ENCODE data around the gene SLC18A3. TPM values are rescaled to one million over a fixed set of nuclear protein-coding genes. Genes with fewer than 3 reads are reported as not detected.

Gene SLC18A3
- total RNA-seq, 1 experiment from 2014 or later = not detected

DNA sequence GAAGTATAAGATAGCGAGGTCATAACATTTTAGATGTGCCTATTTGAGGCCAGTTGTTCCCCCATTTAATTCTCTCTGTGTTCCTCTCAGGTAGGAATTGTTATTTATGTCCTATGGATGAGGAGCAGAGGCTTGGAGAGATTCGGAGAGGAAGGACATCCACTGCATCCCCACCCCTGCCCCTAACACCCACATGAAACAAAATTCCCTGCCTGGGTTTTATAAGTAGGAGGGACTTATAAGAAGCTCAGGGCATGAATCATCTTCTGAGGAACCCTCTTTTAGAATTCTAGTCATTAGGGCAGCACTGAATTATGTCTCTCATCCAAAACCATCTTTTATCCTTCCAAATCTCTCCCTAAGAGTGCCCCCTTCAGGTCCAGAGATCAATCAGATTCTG is 8.7 kb downstream of the SLC18A3 start:
- CTCF ChIA-PET = no interaction called here
- H3K9me3 Mint-ChIP-seq (ENCODE audit: low read depth, unreplicated experiment) = no peaks in the 10 kb centered on the region
- TF ChIP-seq, protein P1, sequence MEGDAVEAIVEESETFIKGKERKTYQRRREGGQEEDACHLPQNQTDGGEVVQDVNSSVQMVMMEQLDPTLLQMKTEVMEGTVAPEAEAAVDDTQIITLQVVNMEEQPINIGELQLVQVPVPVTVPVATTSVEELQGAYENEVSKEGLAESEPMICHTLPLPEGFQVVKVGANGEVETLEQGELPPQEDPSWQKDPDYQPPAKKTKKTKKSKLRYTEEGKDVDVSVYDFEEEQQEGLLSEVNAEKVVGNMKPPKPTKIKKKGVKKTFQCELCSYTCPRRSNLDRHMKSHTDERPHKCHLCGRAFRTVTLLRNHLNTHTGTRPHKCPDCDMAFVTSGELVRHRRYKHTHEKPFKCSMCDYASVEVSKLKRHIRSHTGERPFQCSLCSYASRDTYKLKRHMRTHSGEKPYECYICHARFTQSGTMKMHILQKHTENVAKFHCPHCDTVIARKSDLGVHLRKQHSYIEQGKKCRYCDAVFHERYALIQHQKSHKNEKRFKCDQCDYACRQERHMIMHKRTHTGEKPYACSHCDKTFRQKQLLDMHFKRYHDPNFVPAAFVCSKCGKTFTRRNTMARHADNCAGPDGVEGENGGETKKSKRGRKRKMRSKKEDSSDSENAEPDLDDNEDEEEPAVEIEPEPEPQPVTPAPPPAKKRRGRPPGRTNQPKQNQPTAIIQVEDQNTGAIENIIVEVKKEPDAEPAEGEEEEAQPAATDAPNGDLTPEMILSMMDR (IDR thresholded peaks at IDR 0.05; ENCODE audit: unreplicated experiment) = no peak
- no TSS peak for BruUV-seq (replicated peaks)
- H3K4me1 Mint-ChIP-seq (ENCODE audit: low read depth, unreplicated experiment) = no peaks in the 10 kb centered on the region
- no peak for DNase-seq
- H3K27ac Mint-ChIP-seq (ENCODE audit: unreplicated experiment) = no peak overlapping the region
- no peak overlapping the region for H3K4me3 Mint-ChIP-seq (ENCODE audit: low read depth, unreplicated experiment)
- H3K27me3 Mint-ChIP-seq (ENCODE audit: unreplicated experiment) = peaks cover 97% of the 10 kb centered on the region
- no peaks in the 10 kb centered on the region for H3K36me3 Mint-ChIP-seq (ENCODE audit: insufficient read depth, unreplicated experiment)
- intact Hi-C loops (cut with micrococcal nuclease; ENCODE audit: unreplicated experiment) = no loop called here

DNA sequence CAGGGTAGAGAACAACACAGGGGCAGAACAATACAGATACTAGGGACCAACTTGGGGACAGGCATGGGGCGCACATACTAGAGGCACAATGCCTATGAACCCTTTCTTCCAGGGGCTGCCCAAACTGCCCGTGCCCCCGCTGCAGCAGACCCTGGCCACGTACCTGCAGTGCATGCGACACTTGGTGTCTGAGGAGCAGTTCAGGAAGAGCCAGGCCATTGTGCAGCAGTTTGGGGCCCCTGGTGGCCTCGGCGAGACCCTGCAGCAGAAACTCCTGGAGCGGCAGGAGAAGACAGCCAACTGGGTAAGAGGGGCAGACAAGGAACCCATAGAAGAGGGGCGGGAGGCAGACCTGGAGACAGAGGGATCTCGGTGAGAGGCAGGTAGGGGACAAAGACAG is 9.5 kb downstream of the SLC18A3 start:
- TF ChIP-seq, protein P1 (IDR thresholded peaks at IDR 0.05; ENCODE audit: unreplicated experiment) = no peak
- CTCF ChIA-PET = no interaction called here
- no peak overlapping the region for H3K27ac Mint-ChIP-seq (ENCODE audit: unreplicated experiment)
- BruUV-seq (replicated peaks) = no TSS peak
- intact Hi-C loops (cut with micrococcal nuclease; ENCODE audit: unreplicated experiment) = no loop called here
- no peaks in the 10 kb centered on the region for H3K4me1 Mint-ChIP-seq (ENCODE audit: low read depth, unreplicated experiment)
- H3K36me3 Mint-ChIP-seq (ENCODE audit: insufficient read depth, unreplicated experiment) = no peaks in the 10 kb centered on the region
- no peak overlapping the region for H3K4me3 Mint-ChIP-seq (ENCODE audit: low read depth, unreplicated experiment)
- H3K27me3 Mint-ChIP-seq (ENCODE audit: unreplicated experiment) = peaks cover 97% of the 10 kb centered on the region
- DNase-seq = no peak
- no peaks in the 10 kb centered on the region for H3K9me3 Mint-ChIP-seq (ENCODE audit: low read depth, unreplicated experiment)

DNA sequence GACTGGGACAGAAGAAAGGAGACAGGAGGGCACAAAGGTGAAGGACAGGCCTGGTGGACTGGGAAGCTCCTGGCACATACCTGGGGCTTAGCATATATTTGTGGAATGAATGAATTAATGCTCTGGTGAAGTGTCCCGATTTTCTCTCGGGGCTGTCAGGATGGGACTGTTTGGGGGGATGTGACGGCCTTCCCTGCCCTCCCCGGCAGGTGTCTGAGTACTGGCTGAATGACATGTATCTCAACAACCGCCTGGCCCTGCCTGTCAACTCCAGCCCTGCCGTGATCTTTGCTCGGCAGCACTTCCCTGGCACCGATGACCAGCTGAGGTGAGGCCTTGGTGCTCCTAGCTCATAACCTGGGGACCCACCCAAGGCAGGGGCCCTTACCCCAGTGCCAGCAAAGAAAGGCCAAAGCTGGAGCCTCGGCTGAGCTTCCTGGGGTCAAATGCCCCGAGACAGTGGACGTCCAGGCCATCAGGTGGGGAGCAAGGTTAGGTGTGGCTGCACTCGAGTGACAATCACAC is 10.2 kb downstream of the SLC18A3 start:
- Mint-ChIP-seq H3K4me3 (ENCODE audit: low read depth, unreplicated experiment) (no peak overlapping the region), H3K9me3 (ENCODE audit: low read depth, unreplicated experiment) (no peaks in the 10 kb centered on the region), H3K27me3 (ENCODE audit: unreplicated experiment) (peaks cover 97% of the 10 kb centered on the region), H3K36me3 (ENCODE audit: insufficient read depth, unreplicated experiment) (no peaks in the 10 kb centered on the region), H3K4me1 (ENCODE audit: low read depth, unreplicated experiment) (no peaks in the 10 kb centered on the region), H3K27ac (ENCODE audit: unreplicated experiment) (no peak overlapping the region)
- DNase-seq = no peak
- BruUV-seq (replicated peaks) = no TSS peak
- CTCF ChIA-PET = no interaction called here
- intact Hi-C loops (cut with micrococcal nuclease; ENCODE audit: unreplicated experiment) = no loop called here
- TF ChIP-seq, protein P1 (IDR thresholded peaks at IDR 0.05; ENCODE audit: unreplicated experiment) = no peak

DNA sequence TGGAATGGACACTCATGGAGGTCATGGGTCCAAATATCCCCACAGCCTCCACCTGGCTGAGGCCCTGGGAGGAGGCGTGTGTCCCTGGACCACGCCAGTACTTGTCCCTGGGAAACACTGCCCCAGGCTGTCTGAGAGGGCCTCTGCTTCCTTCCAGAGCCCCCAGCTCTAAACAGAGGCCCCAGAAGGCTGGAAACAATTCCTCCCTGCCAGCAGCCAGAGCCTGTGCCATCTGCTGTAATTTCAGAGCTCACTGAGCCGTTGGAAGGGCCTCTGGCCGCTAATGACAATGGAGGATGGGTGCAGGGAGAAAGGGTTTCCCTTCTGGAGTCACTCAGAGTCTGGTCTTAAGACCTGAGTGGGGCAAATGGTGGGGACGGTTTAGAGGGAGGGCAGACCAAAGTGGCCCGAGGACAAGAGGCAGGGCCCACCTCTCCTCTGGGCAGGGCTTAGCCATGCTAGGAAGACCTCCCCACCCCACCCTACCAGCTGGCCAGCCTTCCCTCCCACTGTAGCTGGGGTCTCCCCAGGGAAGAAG is 10.8 kb downstream of the SLC18A3 start:
- no TSS peak for BruUV-seq (replicated peaks)
- CTCF ChIA-PET = no interaction called here
- H3K4me3 Mint-ChIP-seq (ENCODE audit: low read depth, unreplicated experiment) = no peak overlapping the region
- H3K4me1 Mint-ChIP-seq (ENCODE audit: low read depth, unreplicated experiment) = no peaks in the 10 kb centered on the region
- intact Hi-C loops (cut with micrococcal nuclease; ENCODE audit: unreplicated experiment) = no loop called here
- H3K27me3 Mint-ChIP-seq (ENCODE audit: unreplicated experiment) = peaks cover 92% of the 10 kb centered on the region
- H3K9me3 Mint-ChIP-seq (ENCODE audit: low read depth, unreplicated experiment) = no peaks in the 10 kb centered on the region
- TF ChIP-seq, protein P1 (IDR thresholded peaks at IDR 0.05; ENCODE audit: unreplicated experiment) = no peak
- H3K36me3 Mint-ChIP-seq (ENCODE audit: insufficient read depth, unreplicated experiment) = no peaks in the 10 kb centered on the region
- H3K27ac Mint-ChIP-seq (ENCODE audit: unreplicated experiment) = no peak overlapping the region
- DNase-seq = no peak

All from Calu3 (cell line).